GM18499 (cell line): ENCODE measurements around the gene SAMD3.
"Not testable (repeated sequence)": the region's sequence is repeated elsewhere in the genome, so short reads cannot be mapped to it uniquely, and the experiment has no call there.

Experiments used
- ATAC-seq: cut with Tn5 transposase; IDR thresholded peaks from one replicate; pipeline ENCODE4 v1.9.1; 2021; ENCODE audit warnings: moderate number of reproducible peaks; ENCODE audit not compliant: insufficient read depth, unreplicated experiment

Gene SAMD3

DNA sequence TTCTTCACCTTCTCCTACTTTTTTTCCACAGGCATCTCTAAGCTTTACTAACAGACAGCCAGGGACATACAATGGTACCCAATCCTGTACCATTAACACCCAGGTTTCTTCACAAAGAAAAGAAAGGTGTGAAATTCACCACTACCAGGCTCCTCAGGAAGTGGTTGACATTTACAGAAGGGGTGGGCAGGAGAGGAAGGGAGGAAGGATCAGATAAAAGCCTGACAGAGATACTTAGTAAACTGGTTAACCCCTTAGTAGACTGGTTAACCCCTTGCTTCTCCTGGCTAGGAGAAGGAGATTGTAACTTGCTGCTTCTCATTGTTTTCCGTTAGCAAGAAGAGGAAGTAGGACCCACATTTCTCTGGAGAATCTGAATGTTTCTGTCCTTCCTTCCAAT is 7.2 kb downstream of the SAMD3 start:
- no peak for ATAC-seq

DNA sequence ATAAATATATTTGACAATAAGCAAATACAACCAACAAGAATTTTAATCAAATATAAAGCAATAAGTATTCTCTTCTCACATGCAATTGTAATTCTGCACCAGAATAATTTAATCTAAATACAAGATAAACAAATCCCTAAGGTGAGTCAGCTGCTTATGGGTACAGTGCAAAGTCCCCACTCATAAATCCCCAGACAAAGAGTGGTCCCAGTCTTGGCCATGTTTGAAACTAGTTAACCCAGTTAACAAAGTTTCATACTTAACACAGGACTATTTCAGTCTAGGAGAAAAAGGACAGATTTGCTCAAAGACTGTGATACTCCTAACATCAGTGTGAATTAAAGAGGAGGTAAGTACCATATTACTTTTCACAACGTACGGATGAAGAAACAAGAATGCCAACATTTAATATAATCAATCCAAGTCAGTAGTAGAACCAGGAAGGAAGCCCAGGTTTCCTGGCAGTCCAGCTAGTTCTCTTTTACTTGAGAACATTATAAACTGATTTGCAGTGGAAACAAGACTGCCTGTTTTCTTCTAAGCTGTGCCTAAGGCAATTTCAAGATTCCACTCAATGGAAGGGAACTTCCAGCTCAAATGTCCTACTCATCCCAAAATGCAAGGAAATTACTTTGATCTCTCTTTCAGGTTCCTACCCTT is 10.4 kb downstream of the SAMD3 start:
- ATAC-seq = no peak

DNA sequence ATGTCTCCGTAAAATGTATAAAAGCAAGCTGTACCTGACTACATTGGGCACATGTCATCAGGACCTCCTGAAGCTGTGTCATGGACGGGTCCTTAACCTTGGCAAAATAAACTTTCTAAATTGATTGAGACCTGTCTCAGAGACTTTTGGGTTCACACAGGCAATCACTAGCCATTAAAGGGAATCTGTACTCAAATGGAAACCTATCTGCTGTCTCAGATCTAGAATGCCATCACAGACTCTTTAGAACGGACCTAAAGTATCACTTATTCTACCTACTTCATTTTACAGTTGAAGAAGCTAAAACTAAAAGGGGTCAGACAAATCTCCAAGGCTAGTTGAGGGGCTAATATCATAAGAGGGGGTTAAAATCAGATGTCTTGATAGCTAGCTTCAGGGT is 11.1 kb downstream of the SAMD3 start:
- no peak for ATAC-seq

DNA sequence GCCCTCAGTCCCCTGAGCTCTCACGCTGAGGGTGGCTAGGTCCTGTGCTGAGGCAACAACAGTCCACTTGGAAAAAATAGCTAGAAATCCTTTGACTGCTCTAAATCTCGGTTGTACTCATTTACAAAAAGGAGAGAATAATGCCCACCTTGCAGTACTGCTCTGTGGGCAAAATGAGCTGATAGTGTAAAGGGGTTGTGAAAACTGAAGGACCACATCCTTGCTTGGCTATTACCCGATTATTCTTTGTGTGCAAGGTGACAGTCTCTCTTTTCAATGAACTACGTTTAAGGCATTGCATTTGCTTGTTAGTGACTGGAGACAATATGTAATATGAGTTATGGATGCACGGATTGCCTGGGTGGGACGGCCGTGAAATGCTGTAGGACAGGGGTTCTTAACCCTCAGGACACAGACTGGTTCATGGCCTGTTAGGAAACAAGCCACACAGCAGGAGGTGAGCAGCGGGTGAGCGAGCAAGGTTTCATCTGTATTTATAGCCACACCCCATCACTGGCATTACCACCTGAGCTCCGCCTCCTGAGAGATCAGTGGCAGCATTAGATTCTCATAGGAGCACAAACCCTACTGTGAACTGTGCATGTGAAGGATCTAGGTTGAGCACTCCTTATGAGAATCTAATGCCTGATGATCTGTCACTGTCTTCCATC is 14.6 kb downstream of the SAMD3 start:
- no peak for ATAC-seq

DNA sequence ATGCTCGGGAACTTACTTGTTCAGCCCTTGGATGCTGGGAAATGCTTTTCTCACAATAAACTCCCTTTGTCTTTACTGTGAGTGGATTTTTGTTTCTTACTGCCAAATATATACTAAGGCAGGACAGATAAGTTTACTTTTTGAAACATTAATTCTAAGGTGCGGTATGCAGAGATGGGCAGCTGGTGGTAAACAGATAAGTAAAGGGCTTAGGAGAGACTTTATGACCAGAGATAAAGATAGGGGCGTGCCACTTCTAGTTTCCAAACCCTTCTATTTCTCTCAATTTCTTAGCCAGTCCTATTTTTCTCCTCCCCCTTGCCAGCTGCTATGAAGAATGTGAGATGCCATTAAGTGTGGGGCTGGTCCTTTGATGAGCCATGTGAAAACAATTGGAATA is 16.3 kb downstream of the SAMD3 start:
- no peak for ATAC-seq

DNA sequence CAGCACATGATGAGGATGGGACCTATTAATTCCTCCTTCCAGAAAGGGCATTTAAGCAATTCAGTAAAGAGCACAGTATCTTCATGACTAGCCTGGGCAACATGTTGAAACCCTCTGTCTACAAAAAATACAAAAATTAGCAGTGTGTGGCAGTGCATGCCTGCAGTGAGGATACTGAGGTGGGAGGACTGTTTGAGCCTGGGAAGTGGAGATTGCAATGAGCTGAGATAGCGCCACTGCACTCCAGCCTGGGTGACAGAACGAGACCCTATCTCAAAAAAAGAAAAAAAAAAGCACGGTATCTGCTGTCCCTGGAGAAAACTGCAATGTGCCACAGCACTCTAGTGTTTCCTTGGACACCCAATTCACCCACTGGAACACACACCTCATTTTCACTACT is 18.4 kb downstream of the SAMD3 start:
- ATAC-seq = no peak

DNA sequence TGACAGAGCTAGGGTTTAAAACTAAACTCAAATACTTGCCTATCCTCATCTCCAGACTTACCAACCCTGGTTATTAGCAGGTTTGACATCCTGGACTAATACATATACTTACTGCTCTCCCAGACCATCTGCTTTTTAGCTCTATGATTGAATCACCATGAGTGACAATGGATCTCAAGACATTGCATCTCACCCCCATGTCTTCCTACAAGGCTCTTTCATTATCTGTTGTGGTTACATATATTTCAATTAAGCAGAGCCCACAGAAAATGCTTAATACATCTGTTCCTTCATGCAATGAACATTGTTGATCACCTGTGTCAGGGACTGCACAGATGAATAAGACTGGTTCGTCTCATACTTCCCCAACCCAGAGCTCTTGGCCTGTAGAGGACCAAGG is 19.4 kb downstream of the SAMD3 start:
- no peak for ATAC-seq

DNA sequence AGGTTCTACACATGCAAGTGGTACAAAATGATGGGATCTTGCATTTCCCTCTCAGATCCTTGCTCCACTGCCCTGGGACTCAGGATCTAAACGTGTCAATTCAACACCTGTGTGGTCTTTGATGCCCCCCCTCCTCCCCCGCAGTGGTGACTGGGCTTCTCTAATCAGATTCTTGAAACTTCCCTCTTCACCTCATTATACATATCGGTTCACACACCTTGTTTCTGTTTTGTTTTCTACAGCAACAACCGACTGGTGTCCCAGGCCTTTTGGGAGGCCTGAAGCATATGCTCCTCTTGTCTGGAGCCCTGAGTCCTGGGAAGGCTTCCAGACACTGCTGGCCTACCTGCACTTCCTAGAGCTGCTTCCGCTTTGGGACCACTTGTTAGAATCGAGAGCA is 20.0 kb downstream of the SAMD3 start:
- ATAC-seq = no peak

DNA sequence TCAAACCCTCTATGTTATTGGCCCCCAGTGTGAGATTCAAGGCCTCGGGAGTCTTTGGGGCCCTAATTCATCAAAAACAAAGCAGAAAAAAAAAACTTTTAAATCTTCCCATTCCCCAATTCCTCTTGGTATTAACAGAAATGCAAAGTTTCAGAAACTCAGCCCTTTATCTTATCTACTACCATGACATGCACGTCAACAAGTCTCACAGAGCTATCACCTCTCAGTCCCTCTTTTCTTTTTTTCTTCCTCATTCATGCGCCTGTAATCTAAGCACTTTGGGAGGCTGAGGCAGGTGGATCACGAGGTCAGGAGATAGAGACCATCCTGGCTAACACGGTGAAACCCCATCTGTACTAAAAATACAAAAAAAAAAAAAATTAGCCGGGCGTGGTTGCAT is 22.7 kb downstream of the SAMD3 start:
- ATAC-seq = no peak

DNA sequence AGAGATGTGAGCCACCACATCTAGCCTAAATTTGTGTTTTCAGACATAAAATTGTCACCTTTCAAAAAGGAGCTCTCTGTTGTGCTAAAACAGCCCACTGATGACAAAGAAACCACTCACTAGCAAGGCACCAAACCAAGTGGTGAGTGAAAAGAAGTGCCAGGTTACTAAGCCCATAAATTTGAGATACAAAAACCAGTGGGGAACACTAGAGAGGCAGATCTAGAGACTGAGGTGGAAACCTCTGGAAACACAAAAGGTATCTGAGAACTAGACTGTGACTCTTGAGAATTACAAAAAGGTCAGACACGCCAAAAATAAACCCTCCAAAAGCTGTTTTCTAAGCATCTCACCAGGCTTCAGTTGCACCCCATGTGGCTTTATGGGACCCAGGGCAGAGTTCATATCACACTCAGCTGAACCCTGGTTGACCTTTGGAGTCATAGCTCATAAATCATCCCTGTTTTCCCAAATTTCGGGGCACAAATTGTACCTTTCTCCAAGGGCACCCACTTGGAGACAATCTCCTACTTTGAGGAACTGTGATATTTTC is 24.2 kb downstream of the SAMD3 start:
- ATAC-seq = no peak

DNA sequence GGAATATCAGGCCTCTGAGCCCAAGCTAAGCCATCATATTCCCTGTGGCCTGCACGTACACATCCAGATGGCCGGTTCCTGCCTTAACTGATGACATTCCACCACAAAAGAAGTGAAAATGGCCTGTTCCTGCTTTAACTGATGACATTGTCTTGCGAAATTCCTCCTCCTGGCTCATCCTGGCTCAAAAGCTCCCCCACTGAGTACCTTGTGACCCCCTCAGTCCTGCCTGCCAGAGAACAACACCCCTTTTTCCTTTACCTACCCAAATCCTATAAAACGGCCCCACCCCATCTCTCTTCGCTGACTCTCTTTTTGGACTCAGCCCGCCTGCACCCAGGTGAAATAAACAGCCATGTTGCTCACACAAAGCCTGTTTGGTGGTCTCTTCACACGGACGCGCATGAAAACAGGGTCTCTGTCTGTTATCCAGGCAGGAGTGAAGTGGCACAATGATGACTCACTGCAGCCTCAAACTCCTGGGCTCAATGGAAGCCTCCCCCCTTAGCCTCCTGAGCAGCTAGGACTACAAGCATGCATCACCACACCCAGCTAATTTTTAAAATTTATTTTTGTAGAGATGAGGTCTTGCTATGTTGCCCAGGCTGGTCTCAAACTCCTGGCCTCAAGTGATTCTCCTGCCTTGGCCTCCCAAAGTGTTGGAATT is 24.8 kb downstream of the SAMD3 start:
- ATAC-seq = not testable (repeated sequence)

DNA sequence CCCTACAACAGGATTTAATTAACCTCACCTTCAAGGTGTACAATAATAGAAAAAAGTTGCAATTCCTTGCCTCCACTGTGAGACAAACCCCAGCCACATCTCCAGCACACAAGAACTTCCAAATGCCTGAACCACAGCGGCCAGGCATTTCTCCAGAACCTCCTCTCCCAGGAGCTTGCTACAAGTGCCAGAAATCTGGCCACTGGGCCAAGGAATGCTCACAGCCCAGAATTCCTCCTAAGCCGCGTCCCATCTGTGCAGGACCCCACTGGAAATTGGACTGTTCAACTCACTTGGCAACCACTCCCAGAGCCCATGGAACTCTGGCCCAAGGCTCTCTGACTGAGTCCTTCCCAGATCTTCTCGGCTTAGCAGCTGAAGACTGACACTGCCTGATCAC is 28.3 kb downstream of the SAMD3 start:
- not testable (repeated sequence) for ATAC-seq

DNA sequence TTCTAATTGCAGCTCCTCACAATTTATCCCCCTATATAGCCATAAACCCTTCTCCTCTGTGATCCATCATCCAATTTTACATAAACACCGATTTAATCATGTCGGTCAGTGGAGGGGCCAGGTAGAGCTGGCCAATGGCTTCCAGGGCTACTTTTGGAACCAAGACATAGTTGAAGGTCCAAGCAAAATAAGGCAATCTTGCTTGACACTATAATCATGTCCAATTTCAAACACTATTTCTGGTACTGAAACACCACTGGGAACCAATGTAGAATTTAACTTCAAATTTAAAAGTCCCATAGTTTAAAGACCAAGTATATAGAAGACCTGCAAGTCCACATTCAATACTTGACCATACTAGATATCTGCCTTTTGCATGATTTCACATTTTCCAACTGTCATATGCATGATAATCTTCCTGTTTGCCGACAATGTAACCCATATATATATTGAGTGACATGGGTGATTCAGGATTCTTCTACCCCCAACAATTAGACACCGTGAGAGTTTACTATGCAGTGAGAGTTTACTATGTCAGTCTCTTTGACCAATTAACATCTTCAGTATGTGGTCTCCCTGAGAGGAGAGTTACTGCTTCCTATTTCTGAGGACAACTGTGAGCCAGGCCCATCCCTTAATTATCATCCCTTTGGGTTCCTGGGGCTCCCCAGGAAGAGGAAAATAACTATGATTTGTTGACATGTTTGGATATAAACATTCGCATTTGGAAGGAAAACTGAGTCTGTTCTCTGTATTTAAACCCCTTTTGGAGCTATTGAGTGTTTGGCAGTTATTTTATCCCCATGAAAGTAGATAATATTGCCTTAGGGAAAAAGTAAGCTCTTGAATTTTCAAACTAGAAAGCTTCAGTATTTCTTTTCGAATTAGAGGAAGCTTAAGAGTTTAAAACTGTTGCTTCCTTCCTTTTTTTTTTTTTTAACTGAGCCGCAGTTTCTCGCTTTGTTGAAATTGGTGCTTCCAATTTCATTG is 31.8 kb downstream of the SAMD3 start:
- no peak for ATAC-seq

DNA sequence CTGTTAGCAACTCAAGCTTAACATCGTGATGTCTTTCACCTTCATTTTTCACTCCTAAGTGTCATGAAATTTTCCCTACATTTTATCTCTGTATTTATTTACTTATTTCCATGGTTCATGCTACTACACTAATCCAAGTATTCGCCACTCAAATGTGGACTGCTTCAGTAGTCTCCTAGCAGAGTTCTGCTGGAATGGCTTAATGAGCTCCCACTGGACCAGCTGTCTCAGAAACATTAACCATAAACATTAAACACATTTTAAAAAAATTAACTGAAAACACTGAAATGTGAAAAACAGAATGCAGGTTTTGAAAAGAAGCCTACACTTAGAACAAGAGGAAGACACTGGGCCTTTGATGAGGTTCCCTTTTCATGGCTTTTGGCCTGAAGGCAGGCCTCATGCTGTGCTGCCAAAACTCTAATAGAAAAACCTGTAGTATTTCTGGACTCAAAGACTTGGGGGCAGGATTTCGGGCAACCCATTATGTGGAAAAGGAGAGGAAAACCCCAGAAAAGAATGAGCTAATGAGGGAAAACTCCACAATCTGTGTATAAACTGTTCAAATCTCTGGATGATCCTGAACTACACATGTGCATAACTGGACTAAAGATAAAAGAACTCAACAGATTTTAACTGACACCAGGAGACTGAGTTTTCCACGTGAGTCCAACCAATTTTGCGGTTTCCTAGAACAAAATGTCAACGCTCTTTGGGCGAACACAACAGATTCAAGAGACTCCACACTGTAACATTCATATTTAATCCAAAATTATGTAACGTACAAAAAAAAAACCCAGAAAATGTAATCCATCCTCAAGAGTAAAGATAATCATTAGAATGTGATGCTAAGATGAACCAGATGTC is 33.0 kb downstream of the SAMD3 start:
- no peak for ATAC-seq

DNA sequence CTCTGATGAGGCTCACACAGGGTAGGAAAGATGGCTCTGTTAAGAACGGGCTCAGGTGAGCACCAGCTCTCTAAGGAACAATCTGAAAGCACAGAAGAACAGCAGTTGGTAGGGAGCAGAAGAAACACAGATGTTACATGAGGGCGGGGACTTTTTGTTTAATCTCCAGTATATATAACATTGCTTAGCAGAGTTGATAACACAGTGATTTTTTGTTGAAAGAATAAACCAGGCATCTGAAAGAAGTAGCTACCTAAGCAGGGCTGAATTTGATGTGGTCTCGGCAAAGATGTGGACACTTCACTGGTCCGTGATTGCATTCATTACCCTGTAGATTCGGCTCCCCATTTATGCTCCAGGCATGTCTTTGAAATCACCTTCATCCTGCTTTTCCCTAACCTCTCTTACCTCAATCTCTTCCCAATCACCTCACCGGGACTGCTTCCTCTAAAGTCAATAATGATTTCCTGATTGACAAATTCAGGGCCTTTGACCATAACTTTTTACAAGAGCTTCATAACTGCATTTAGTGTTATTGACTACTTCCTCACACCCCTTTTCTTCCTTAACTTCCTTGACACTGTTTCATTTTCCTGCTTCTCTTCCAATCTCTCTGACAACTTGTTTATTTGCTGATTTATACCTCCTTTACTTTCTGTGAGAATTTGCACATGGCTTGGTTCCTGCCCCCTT is 34.4 kb downstream of the SAMD3 start:
- ATAC-seq = no peak

DNA sequence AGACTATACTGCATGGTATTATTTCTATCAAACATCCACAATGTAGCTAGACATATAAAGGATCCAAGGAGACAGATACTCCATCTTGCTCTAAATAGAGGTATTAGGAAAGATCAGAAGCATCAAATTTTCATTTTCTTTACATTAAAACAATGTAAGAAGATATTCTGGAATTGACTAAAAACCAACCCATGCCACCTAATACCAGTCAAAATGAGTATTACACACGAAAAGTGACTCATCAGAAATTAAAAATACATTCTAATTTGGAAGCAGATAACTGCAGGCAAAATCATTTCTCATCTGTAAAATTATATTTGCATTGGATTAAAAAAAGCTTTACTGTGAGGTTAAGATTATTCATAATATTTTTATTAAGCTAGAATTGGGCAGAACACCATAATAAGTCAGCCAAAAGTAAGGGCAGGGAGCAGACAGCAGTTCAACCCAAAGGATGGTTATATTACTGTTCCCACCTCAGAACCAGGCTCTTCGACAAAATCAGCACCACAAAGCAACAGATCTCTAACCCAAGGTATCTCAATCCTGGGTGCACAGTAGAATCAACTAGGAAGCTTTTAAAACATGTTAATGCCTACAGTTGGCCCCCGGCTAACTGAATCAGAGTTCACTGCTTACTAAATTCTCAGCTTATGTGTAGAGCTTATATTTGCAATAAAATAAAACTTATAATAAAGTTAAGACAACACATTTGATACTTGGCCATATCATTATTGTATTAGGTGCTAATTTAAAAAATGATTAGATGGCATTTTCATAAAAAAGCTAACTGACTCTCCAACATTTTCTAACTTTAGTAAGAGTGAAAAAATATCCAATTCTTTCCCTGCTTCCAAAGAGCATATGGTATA is 35.2 kb downstream of the SAMD3 start:
- no peak for ATAC-seq

DNA sequence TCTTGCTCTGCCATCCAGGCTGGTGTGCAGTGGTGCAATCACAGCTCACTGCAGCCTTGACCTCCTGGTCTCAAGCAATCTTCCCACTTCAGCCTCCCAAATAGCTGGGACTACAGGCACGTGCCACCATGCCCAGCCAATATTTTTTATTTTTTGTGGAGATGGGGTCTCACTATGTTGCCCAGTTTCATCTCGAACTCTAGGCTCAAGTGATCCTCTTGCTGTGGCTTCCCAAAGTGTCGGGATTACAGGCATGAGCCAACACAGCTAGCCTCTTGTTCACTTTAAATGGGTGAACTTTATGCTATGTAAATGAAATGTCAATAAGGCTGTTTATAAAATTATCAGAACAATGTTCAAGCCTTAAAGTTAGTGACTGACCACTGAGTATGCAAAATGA is 37.1 kb downstream of the SAMD3 start:
- ATAC-seq = no peak
